ENCODE measurements around the gene USP10.

USP10 gene

DNA sequence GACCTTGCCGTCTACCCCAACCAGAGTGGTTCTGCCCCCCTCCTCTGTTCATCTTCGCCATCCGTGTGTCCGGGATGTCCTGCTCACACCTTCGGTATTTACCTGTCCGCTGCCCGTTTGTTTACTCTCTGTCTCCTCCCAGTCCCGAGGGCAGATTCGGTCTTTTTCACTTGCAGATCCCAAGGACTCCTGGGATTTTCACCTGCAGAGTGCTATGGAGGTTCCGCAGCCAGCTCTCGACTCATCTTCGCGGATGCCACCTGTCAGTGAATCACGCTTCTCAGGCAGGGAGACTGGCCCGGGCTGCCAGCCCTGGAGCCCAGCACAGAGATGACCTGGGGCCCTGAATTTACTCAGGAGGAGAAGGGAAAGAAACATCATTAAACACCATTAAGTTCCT is 128.1 kb downstream of the USP10 start:
- DNase-seq: no peak

DNA sequence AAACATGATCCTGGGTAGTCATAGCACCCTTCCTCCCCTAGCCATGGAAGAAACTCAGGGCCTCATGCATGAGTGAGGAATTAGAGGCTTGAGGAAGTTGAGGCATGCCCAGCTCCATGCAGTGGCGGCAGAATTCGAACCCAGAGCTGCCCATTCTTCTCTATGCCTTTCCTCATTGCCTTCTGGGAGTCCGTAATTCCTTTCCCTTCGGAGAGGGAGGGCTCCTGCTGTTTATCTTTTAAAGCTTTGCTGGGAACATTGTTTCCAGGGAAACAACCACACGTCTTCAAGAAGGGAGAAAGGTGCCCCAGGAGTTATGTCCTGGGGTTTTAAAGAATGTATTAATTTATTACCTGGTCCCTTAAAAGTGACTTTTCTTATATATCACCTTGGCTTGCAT is 128.5 kb downstream of the USP10 start:
- peak; percentile 18 for DNase-seq

Measured in kidney glomerular epithelial cell (primary cell).